Stimulated activated CD8-positive, alpha-beta memory T cell treated with anti-CD3 and anti-CD28 coated beads, Interleukin-7, amount 100 ng/mL, for 48 hours (primary cell): Measurements from ENCODE around the gene SHISA4.
"Not testable (repeated sequence)": the region's sequence is repeated elsewhere in the genome, so short reads cannot be mapped to it uniquely, and the experiment has no call there.

Source experiments
- DNase-seq, 2 donors: peaks; one replicate each; pipeline ENCODE4 v3.0.0-alpha.2; 2020; ENCODE audit warnings: low read depth in 1 of 2; ENCODE audit errors: extremely low read depth in 1 of 2

SHISA4 gene

GRCh38 chr1:201918343-201918742 is 29.6 kb downstream of the SHISA4 start:
- DNase-seq: no peak

- DNase-seq: no peak
Measured at GRCh38 chr1:201921952-201922558, 33.4 kb downstream of the SHISA4 start.

GRCh38 chr1:201925301-201925567 is 36.5 kb downstream of the SHISA4 start:
- no peak for DNase-seq

- DNase-seq: no peak
Measured at GRCh38 chr1:201925981-201926645, 37.4 kb downstream of the SHISA4 start.

- DNase-seq: no peak
Measured at GRCh38 chr1:201928266-201928665, 39.6 kb downstream of the SHISA4 start.

- no peak for DNase-seq
Measured at GRCh38 chr1:201930137-201930536, 41.4 kb downstream of the SHISA4 start.

- DNase-seq: no peak
Measured at GRCh38 chr1:201930803-201931202, 42.1 kb downstream of the SHISA4 start.

GRCh38 chr1:201933840-201934430 is 45.2 kb downstream of the SHISA4 start:
- DNase-seq: no peak

- no peak for DNase-seq
Measured at GRCh38 chr1:201937624-201938213, 49.0 kb downstream of the SHISA4 start.

GRCh38 chr1:201938440-201939035 is 49.8 kb downstream of the SHISA4 start:
- DNase-seq: no peak

GRCh38 chr1:201939148-201939547 is 50.5 kb downstream of the SHISA4 start:
- no peak for DNase-seq

GRCh38 chr1:201939574-201939973 is 50.9 kb downstream of the SHISA4 start:
- no peak for DNase-seq

GRCh38 chr1:201940316-201940715 is 51.6 kb downstream of the SHISA4 start:
- DNase-seq: not testable (repeated sequence)

- DNase-seq: no peak
Measured at GRCh38 chr1:201941420-201942128, 52.9 kb downstream of the SHISA4 start.

GRCh38 chr1:201942129-201942495 is 53.4 kb downstream of the SHISA4 start:
- no peak for DNase-seq
